HPDE6-E6E7 (cell line): ENCODE data around the gene C5orf52.
"Not testable (repeated sequence)": the region's sequence is repeated elsewhere in the genome, so short reads cannot be mapped to it uniquely, and the experiment has no call there.

Source experiments
- DNase-seq: peaks from one replicate; pipeline ENCODE4 v3.0.0; 2011; ENCODE audit warnings: missing footprints; ENCODE audit errors: extremely low spot score

The C5orf52 gene

GRCh38 chr5:157722895-157723294 lies 51.6 kb downstream of the C5orf52 start:
- not testable (repeated sequence) for DNase-seq

- DNase-seq = not testable (repeated sequence)
Observed at GRCh38 chr5:157726607-157727006, 55.3 kb downstream of the C5orf52 start.

GRCh38 chr5:157727858-157728257 lies 56.5 kb downstream of the C5orf52 start:
- DNase-seq = not testable (repeated sequence)
